GM18511 (cell line): ENCODE results near the gene PDIA6.

Source experiments
- ATAC-seq: cut with Tn5 transposase; IDR thresholded peaks from one replicate; pipeline ENCODE4 v1.9.1; 2021; ENCODE audit warnings: mild to moderate bottlenecking, moderate library complexity; ENCODE audit not compliant: unreplicated experiment

Gene PDIA6

GRCh38 chr2:10768063-10768507 lies 44.5 kb downstream of the PDIA6 start:
- ATAC-seq: no peak

- no peak for ATAC-seq
Observed at GRCh38 chr2:10765914-10766313, 46.7 kb downstream of the PDIA6 start.

GRCh38 chr2:10765461-10765860 lies 47.1 kb downstream of the PDIA6 start:
- ATAC-seq: no peak

GRCh38 chr2:10764896-10765295 lies 47.7 kb downstream of the PDIA6 start:
- no peak for ATAC-seq

- ATAC-seq: no peak
Observed at GRCh38 chr2:10764096-10764785, 48.3 kb downstream of the PDIA6 start.

GRCh38 chr2:10763461-10763800 lies 49.2 kb downstream of the PDIA6 start:
- ATAC-seq: no peak

- no peak for ATAC-seq
Observed at GRCh38 chr2:10762651-10763460, 49.7 kb downstream of the PDIA6 start.

GRCh38 chr2:10761591-10761990 lies 51.0 kb downstream of the PDIA6 start:
- no peak for ATAC-seq

- ATAC-seq: no peak
Observed at GRCh38 chr2:10760794-10761504, 51.6 kb downstream of the PDIA6 start.

GRCh38 chr2:10759151-10759714 lies 53.4 kb downstream of the PDIA6 start:
- ATAC-seq: no peak

GRCh38 chr2:10757814-10758286 lies 54.7 kb downstream of the PDIA6 start:
- no peak for ATAC-seq

- ATAC-seq: no peak
Observed at GRCh38 chr2:10755621-10756020, 57.0 kb downstream of the PDIA6 start.

- ATAC-seq: no peak
Observed at GRCh38 chr2:10753876-10754275, 58.7 kb downstream of the PDIA6 start.

- ATAC-seq: no peak
Observed at GRCh38 chr2:10753156-10753555, 59.4 kb downstream of the PDIA6 start.

GRCh38 chr2:10752236-10752635 lies 60.3 kb downstream of the PDIA6 start:
- ATAC-seq: no peak

GRCh38 chr2:10750610-10751009 lies 62.0 kb downstream of the PDIA6 start:
- no peak for ATAC-seq

GRCh38 chr2:10742666-10743065 lies 69.9 kb downstream of the PDIA6 start:
- no peak for ATAC-seq

- no peak for ATAC-seq
Observed at GRCh38 chr2:10741139-10741538, 71.4 kb downstream of the PDIA6 start.

GRCh38 chr2:10740226-10740625 lies 72.4 kb downstream of the PDIA6 start:
- ATAC-seq: no peak

- ATAC-seq: no peak
Observed at GRCh38 chr2:10738192-10738591, 74.4 kb downstream of the PDIA6 start.

- ATAC-seq: no peak
Observed at GRCh38 chr2:10733980-10734379, 78.6 kb downstream of the PDIA6 start.
